Liver (tissue), 9 donors: ENCODE measurements around the gene OR6T1. TPM values are rescaled to one million over a fixed set of nuclear protein-coding genes. Genes with fewer than 3 reads are reported as not detected.

ENCODE experiments used
- DNase-seq: peaks from one replicate; pipeline ENCODE4 v3.0.0-alpha.2; 2017; ENCODE audit warnings: low spot score
- H3K27ac ChIP-seq, 2 donors: one replicate each; pipeline ENCODE4 v1.7.0; 2013; ENCODE audit warnings: inconsistent platforms in 2 of 2, low read length in 2 of 2, control low read depth in 1 of 2, low read depth in 1 of 2, mild to moderate bottlenecking in 1 of 2
- H3K27me3 ChIP-seq, 4 donors: one replicate each; pipeline versions ENCODE4 v1.6.1 to v1.7.0; 2013; ENCODE audit warnings: low read length in 3 of 4, inconsistent platforms in 1 of 4, mild to moderate bottlenecking in 1 of 4, moderate library complexity in 1 of 4; ENCODE audit not compliant: control insufficient read depth in 4 of 4, insufficient read depth in 4 of 4
- H3K36me3 ChIP-seq, 4 donors: one replicate each; pipeline versions ENCODE4 v1.6.1 to v1.7.0; 2013; ENCODE audit warnings: low read length in 3 of 4, mild to moderate bottlenecking in 3 of 4, low read depth in 1 of 4, moderate library complexity in 1 of 4; ENCODE audit not compliant: control insufficient read depth in 4 of 4, insufficient read depth in 3 of 4
- H3K4me1 ChIP-seq, 4 donors: one replicate each; pipeline versions ENCODE4 v1.6.1 to v1.7.0; 2013; ENCODE audit warnings: low read length in 3 of 4, mild to moderate bottlenecking in 3 of 4, moderate library complexity in 1 of 4; ENCODE audit not compliant: control insufficient read depth in 4 of 4, insufficient read depth in 4 of 4
- H3K4me3 ChIP-seq, 3 donors: one replicate each; pipeline versions ENCODE4 v1.6.1 to v1.7.0; 2013; ENCODE audit warnings: low read length in 3 of 3, control low read depth in 1 of 3, low read depth in 1 of 3, mild to moderate bottlenecking in 1 of 3
- H3K9ac ChIP-seq, 2 donors: one replicate each; pipeline ENCODE4 v1.7.0; 2013; ENCODE audit warnings: low read length in 2 of 2, mild to moderate bottlenecking in 2 of 2, moderate library complexity in 2 of 2, control low read depth in 1 of 2, low read depth in 1 of 2
- H3K9me3 ChIP-seq, 4 donors: one replicate each; pipeline versions ENCODE4 v1.6.1 to v1.7.0; 2013; ENCODE audit warnings: low read length in 3 of 4; ENCODE audit not compliant: control insufficient read depth in 4 of 4
- EGR1 ChIP-seq, 2 donors: IDR thresholded peaks; 2 replicates each; pipeline ENCODE4 v1.6.1; 2016 to 2018; ENCODE audit warnings: antibody characterized with exemption in 2 of 2, low read depth in 2 of 2
- FOXA1 ChIP-seq: IDR thresholded peaks from 2 replicates; pipeline ENCODE4 v1.6.1; 2016; ENCODE audit warnings: antibody characterized with exemption
- FOXA2 ChIP-seq: IDR thresholded peaks from 2 replicates; pipeline ENCODE4 v1.6.1; 2016; ENCODE audit warnings: antibody characterized with exemption
- GABPA ChIP-seq, 2 donors: IDR thresholded peaks in 1 of 2; conservative IDR thresholded peaks in 1 of 2; 2 replicates each; pipeline ENCODE4 v1.6.1; 2016; ENCODE audit warnings: antibody characterized with exemption in 2 of 2, mild to moderate bottlenecking in 1 of 2, moderate library complexity in 1 of 2
- NR2F2 ChIP-seq: IDR thresholded peaks from 2 replicates; pipeline ENCODE4 v1.6.1; 2016; ENCODE audit warnings: antibody characterized with exemption
- RAD21 ChIP-seq, 2 donors: IDR thresholded peaks; 2 replicates each; pipeline ENCODE4 v1.6.1; 2016; ENCODE audit warnings: antibody characterized with exemption in 2 of 2, mild to moderate bottlenecking in 2 of 2
- RXRA ChIP-seq, 2 donors: IDR thresholded peaks; 2 replicates each; pipeline ENCODE4 v1.6.1; 2017 to 2018; ENCODE audit warnings: antibody characterized with exemption in 2 of 2, mild to moderate bottlenecking in 1 of 2
- SP1 ChIP-seq: IDR thresholded peaks from 2 replicates; pipeline ENCODE4 v1.6.1; 2018; ENCODE audit warnings: antibody characterized with exemption, mild to moderate bottlenecking
- TAF1 ChIP-seq: conservative IDR thresholded peaks from 2 replicates; pipeline ENCODE4 v1.6.1; 2016; ENCODE audit warnings: antibody characterized with exemption, mild to moderate bottlenecking
- YY1 ChIP-seq: IDR thresholded peaks from 2 replicates; pipeline ENCODE4 v1.6.1; 2016; ENCODE audit warnings: antibody characterized with exemption, mild to moderate bottlenecking
- WGBS: extraction: QIAGEN DNeasy Blood & Tissue Kit; methylation state at CpG from one replicate; pipeline ENCODE4 v1.1.7; 2013; 5-methylcytosine and 5-hydroxymethylcytosine counted together
- polyA plus RNA-seq, 2 donors: library from polyadenylated mRNA; stranded (reverse) in 1 of 2; unstranded in 1 of 2; fragments of 200-250 nt in 1 of 2; fragments of >200 nt in 1 of 2; fragmentation: Nextera tagmentation in 1 of 2; extraction: Ambion mirVana in 1 of 2; gene quantifications; one replicate each; pipeline versions ENCODE4 v1.2.1 to v1.2.3, GENCODE V29; 2013 to 2015
- total RNA-seq, 2 donors: library from RNA; depleted of rRNA; stranded (reverse); fragments of >200 nt; gene quantifications; one replicate each; pipeline ENCODE4 v1.2.3, GENCODE V29; 2014
- TF ChIP-seq, protein P1 (sequence below): IDR thresholded peaks from 2 replicates; pipeline ENCODE4 v1.6.1; 2016; ENCODE audit warnings: antibody characterized with exemption
- TF ChIP-seq, protein P2 (sequence below): fragments of 150-350 bp; IDR thresholded peaks from 2 replicates; pipeline ENCODE4 v1.5.1; 2017; ENCODE audit warnings: improper control_type of control experiment, low read depth, low read length; ENCODE audit not compliant: missing input control
- TF ChIP-seq, protein P3 (sequence below): IDR thresholded peaks from 2 replicates; pipeline ENCODE4 v1.6.1; 2016; ENCODE audit warnings: antibody characterized with exemption
- TF ChIP-seq, protein P4 (sequence below): IDR thresholded peaks from 2 replicates; pipeline ENCODE4 v1.6.1; 2016; ENCODE audit warnings: antibody characterized with exemption
- TF ChIP-seq, protein P5 (sequence below): IDR thresholded peaks from 2 replicates; pipeline ENCODE4 v1.6.1; 2016; ENCODE audit warnings: antibody characterized with exemption, mild to moderate bottlenecking
- donor health status: healthy.
- donor health status: healthy.
- donor health status: healthy.
- donor health status: healthy.
- donor health status: healthy.

The OR6T1 gene, protein sequence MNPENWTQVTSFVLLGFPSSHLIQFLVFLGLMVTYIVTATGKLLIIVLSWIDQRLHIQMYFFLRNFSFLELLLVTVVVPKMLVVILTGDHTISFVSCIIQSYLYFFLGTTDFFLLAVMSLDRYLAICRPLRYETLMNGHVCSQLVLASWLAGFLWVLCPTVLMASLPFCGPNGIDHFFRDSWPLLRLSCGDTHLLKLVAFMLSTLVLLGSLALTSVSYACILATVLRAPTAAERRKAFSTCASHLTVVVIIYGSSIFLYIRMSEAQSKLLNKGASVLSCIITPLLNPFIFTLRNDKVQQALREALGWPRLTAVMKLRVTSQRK
- not detected for total RNA-seq
- not detected for polyA plus RNA-seq

DNA sequence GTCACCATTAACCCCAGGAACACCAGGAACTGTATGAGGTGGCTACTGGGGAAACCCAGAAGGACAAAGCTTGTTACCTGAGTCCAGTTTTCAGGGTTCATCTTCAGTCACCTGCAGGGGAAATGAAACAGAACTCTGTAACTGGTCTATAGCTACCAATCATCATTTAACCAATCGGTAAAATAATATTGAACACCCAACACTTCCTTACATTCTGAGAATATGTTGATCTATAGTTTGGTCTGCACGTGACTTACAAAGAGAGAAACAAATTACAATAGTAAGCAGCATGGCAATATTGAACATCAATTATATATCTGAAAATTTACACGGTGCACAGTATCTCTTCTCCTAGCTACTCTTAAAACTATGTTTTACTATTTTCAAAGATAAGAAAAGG lies at the start of gene OR6T1:
Gene OR6T1 (minus strand): TSS at position 101 of the 400 bp plus-strand sequence. CDS start 0 bp downstream, at position 101.
- no peak for TF ChIP-seq GABPA (IDR thresholded peaks at IDR 0.05 in 1 of 2, conservative IDR thresholded peaks at IDR 0.05 in 1 of 2)
- no peak for TF ChIP-seq NR2F2
- TF ChIP-seq, protein P1, sequence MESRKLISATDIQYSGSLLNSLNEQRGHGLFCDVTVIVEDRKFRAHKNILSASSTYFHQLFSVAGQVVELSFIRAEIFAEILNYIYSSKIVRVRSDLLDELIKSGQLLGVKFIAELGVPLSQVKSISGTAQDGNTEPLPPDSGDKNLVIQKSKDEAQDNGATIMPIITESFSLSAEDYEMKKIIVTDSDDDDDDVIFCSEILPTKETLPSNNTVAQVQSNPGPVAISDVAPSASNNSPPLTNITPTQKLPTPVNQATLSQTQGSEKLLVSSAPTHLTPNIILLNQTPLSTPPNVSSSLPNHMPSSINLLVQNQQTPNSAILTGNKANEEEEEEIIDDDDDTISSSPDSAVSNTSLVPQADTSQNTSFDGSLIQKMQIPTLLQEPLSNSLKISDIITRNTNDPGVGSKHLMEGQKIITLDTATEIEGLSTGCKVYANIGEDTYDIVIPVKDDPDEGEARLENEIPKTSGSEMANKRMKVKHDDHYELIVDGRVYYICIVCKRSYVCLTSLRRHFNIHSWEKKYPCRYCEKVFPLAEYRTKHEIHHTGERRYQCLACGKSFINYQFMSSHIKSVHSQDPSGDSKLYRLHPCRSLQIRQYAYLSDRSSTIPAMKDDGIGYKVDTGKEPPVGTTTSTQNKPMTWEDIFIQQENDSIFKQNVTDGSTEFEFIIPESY: no peak
- no peak for TF ChIP-seq FOXA1
- TF ChIP-seq RXRA (IDR thresholded peaks at IDR 0.05): no peak
- TF ChIP-seq SP1: no peak
- H3K9ac ChIP-seq: no peak within 1 kb of the TSS
- WGBS: 85% methylated on average over 3 of the region's 3 CpGs
- DNase-seq: no peak
- no peak within 1 kb of the TSS for H3K4me3 ChIP-seq
- no peaks in the 10 kb centered on the region for H3K4me1 ChIP-seq
- no peaks in the 10 kb centered on the region for H3K27me3 ChIP-seq
- H3K27ac ChIP-seq: no peak within 1 kb of the TSS
- no peaks in the 10 kb centered on the region for H3K36me3 ChIP-seq
- H3K9me3 ChIP-seq: peaks cover 0 to 2% (median 0%) of the 10 kb centered on the region in 4 donors

DNA sequence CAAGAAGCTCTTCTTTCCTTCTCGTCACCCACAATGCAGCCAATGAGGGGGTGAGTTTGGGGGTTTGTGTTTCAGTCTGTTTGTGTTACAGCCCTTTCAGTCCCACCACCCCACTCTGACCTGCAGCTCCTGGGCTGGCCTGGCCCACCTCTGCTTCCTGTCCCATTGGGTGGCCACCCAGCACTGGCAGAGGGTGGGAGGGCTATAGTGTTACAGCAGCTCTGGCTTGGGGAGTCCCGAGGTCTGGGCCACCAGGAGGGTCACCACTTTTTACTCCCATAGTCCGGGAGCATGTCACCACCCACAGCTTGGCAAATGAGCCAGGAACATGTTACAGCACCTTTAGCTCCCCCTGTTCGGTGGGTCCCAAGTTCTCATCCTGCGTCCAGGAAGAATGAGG lies 35.7 kb upstream of the OR6T1 start:
- no peaks in the 10 kb centered on the region for H3K4me1 ChIP-seq
- 78% methylated on average over 5 of the region's 5 CpGs for WGBS

More for the DNA sequence above, 35.7 kb upstream of the OR6T1 start:
- Histone ChIP-seq H3K36me3 (no peaks in the 10 kb centered on the region), H3K9ac (no peak overlapping the region), H3K27me3 (no peaks in the 10 kb centered on the region), H3K9me3 (no peaks in the 10 kb centered on the region), H3K4me3 (no peak overlapping the region), H3K27ac (no peak overlapping the region)
- DNase-seq: no peak
- TF ChIP-seq RAD21 (IDR thresholded peaks at IDR 0.05) (no peak), YY1 (no peak), GABPA (IDR thresholded peaks at IDR 0.05 in 1 of 2, conservative IDR thresholded peaks at IDR 0.05 in 1 of 2) (no peak), EGR1 (IDR thresholded peaks at IDR 0.05; ENCODE audit: low read depth in 2 of 2) (no peak), FOXA2 (no peak), SP1 (no peak), TAF1 (no peak), RXRA (IDR thresholded peaks at IDR 0.05) (no peak), NR2F2 (no peak)
- TF ChIP-seq, protein P2, sequence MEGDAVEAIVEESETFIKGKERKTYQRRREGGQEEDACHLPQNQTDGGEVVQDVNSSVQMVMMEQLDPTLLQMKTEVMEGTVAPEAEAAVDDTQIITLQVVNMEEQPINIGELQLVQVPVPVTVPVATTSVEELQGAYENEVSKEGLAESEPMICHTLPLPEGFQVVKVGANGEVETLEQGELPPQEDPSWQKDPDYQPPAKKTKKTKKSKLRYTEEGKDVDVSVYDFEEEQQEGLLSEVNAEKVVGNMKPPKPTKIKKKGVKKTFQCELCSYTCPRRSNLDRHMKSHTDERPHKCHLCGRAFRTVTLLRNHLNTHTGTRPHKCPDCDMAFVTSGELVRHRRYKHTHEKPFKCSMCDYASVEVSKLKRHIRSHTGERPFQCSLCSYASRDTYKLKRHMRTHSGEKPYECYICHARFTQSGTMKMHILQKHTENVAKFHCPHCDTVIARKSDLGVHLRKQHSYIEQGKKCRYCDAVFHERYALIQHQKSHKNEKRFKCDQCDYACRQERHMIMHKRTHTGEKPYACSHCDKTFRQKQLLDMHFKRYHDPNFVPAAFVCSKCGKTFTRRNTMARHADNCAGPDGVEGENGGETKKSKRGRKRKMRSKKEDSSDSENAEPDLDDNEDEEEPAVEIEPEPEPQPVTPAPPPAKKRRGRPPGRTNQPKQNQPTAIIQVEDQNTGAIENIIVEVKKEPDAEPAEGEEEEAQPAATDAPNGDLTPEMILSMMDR: no peak
- TF ChIP-seq, protein P3, sequence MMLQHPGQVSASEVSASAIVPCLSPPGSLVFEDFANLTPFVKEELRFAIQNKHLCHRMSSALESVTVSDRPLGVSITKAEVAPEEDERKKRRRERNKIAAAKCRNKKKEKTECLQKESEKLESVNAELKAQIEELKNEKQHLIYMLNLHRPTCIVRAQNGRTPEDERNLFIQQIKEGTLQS: no peak
- TF ChIP-seq, protein P4, sequence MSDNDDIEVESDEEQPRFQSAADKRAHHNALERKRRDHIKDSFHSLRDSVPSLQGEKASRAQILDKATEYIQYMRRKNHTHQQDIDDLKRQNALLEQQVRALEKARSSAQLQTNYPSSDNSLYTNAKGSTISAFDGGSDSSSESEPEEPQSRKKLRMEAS: no peak
- TF ChIP-seq, protein P5, sequence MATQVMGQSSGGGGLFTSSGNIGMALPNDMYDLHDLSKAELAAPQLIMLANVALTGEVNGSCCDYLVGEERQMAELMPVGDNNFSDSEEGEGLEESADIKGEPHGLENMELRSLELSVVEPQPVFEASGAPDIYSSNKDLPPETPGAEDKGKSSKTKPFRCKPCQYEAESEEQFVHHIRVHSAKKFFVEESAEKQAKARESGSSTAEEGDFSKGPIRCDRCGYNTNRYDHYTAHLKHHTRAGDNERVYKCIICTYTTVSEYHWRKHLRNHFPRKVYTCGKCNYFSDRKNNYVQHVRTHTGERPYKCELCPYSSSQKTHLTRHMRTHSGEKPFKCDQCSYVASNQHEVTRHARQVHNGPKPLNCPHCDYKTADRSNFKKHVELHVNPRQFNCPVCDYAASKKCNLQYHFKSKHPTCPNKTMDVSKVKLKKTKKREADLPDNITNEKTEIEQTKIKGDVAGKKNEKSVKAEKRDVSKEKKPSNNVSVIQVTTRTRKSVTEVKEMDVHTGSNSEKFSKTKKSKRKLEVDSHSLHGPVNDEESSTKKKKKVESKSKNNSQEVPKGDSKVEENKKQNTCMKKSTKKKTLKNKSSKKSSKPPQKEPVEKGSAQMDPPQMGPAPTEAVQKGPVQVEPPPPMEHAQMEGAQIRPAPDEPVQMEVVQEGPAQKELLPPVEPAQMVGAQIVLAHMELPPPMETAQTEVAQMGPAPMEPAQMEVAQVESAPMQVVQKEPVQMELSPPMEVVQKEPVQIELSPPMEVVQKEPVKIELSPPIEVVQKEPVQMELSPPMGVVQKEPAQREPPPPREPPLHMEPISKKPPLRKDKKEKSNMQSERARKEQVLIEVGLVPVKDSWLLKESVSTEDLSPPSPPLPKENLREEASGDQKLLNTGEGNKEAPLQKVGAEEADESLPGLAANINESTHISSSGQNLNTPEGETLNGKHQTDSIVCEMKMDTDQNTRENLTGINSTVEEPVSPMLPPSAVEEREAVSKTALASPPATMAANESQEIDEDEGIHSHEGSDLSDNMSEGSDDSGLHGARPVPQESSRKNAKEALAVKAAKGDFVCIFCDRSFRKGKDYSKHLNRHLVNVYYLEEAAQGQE: no peak
